ENCODE measurements around the gene ARFIP1.

Gene ARFIP1

GRCh38 chr4:152779513-152780266 lies at the start of gene ARFIP1, which contains the start of gene TIGD4:
Gene ARFIP1 (plus strand): TSS chr4:152779954. CDS start chr4:152829634, 49,680 bp downstream.
Gene TIGD4 (minus strand): TSS chr4:152779730. CDS start chr4:152771004, 8,726 bp downstream.
- H3K4me3 ChIP-seq (ENCODE audit: low read depth, low read length), result peak within 1 kb of the TSS; percentile 64
- peak; percentile 90 for DNase-seq (ENCODE audit: low read depth)
- peak; percentile 35 for TF ChIP-seq CTCF (IDR thresholded peaks at IDR 0.05; ENCODE audit: low read depth, low read length, missing control alignments)

GRCh38 chr4:152731997-152732396 lies 47.8 kb upstream of the ARFIP1 start:
- H3K4me3 ChIP-seq (ENCODE audit: low read depth, low read length), result no peak overlapping the region
- TF ChIP-seq CTCF (IDR thresholded peaks at IDR 0.05; ENCODE audit: low read depth, low read length, missing control alignments), result no peak
- DNase-seq (ENCODE audit: low read depth), result no peak

- no peak for TF ChIP-seq CTCF (IDR thresholded peaks at IDR 0.05; ENCODE audit: low read depth, low read length, missing control alignments)
- DNase-seq (ENCODE audit: low read depth), result no peak
- H3K4me3 ChIP-seq (ENCODE audit: low read depth, low read length), result no peak overlapping the region
Observed at GRCh38 chr4:152734015-152734698, 45.6 kb upstream of the ARFIP1 start.

- TF ChIP-seq CTCF (IDR thresholded peaks at IDR 0.05; ENCODE audit: low read depth, low read length, missing control alignments), result no peak
- H3K4me3 ChIP-seq (ENCODE audit: low read depth, low read length), result no peak overlapping the region
- DNase-seq (ENCODE audit: low read depth), result no peak
Observed at GRCh38 chr4:152734699-152735050, 45.1 kb upstream of the ARFIP1 start.

- no peak overlapping the region for H3K4me3 ChIP-seq (ENCODE audit: low read depth, low read length)
- TF ChIP-seq CTCF (IDR thresholded peaks at IDR 0.05; ENCODE audit: low read depth, low read length, missing control alignments), result peak; percentile 53
- peak; percentile 21 for DNase-seq (ENCODE audit: low read depth)
Observed at GRCh38 chr4:152735396-152735859, 44.3 kb upstream of the ARFIP1 start.

- TF ChIP-seq CTCF (IDR thresholded peaks at IDR 0.05; ENCODE audit: low read depth, low read length, missing control alignments), result no peak
- DNase-seq (ENCODE audit: low read depth), result no peak
- H3K4me3 ChIP-seq (ENCODE audit: low read depth, low read length), result no peak overlapping the region
Observed at GRCh38 chr4:152735906-152736305, 43.8 kb upstream of the ARFIP1 start.
